Activated T-cell treated with anti-CD3 and anti-CD28 coated beads for 48 hours (primary cell): Measurements from ENCODE around the gene WWOX.

Source experiments
- DNase-seq: peaks from one replicate; pipeline ENCODE4 v3.0.0-alpha.2; 2020; ENCODE audit warnings: low read depth

WWOX gene

GRCh38 chr16:79069633-79070032 is 970.2 kb downstream of the WWOX start:
- DNase-seq, result no peak

GRCh38 chr16:79071424-79071823 is 972.0 kb downstream of the WWOX start:
- no peak for DNase-seq

GRCh38 chr16:79072517-79072916 is 973.1 kb downstream of the WWOX start:
- no peak for DNase-seq

GRCh38 chr16:79073566-79073965 is 974.1 kb downstream of the WWOX start:
- DNase-seq, result no peak

- DNase-seq, result no peak
Measured at GRCh38 chr16:79074541-79074940, 975.1 kb downstream of the WWOX start.

- no peak for DNase-seq
Measured at GRCh38 chr16:79074951-79075350, 975.5 kb downstream of the WWOX start.

GRCh38 chr16:79076047-79076767 is 976.8 kb downstream of the WWOX start:
- peak; percentile 48 for DNase-seq

GRCh38 chr16:79077346-79077745 is 977.9 kb downstream of the WWOX start:
- no peak for DNase-seq

- no peak for DNase-seq
Measured at GRCh38 chr16:79079656-79080420, 980.4 kb downstream of the WWOX start.

GRCh38 chr16:79081297-79082066 is 982.0 kb downstream of the WWOX start:
- DNase-seq, result peak; percentile 29

- DNase-seq, result no peak
Measured at GRCh38 chr16:79082970-79083369, 983.5 kb downstream of the WWOX start.

GRCh38 chr16:79083508-79084299 is 984.2 kb downstream of the WWOX start:
- no peak for DNase-seq

- DNase-seq, result no peak
Measured at GRCh38 chr16:79088971-79089370, 989.5 kb downstream of the WWOX start.

- peak; percentile 41 for DNase-seq
Measured at GRCh38 chr16:79089735-79090284, 990.4 kb downstream of the WWOX start.

- DNase-seq, result no peak
Measured at GRCh38 chr16:79090966-79091365, 991.5 kb downstream of the WWOX start.

GRCh38 chr16:79092846-79093245 is 993.4 kb downstream of the WWOX start:
- no peak for DNase-seq

GRCh38 chr16:79093554-79093967 is 994.1 kb downstream of the WWOX start:
- DNase-seq, result peak; percentile 38

- no peak for DNase-seq
Measured at GRCh38 chr16:79096246-79096645, 996.8 kb downstream of the WWOX start.

GRCh38 chr16:79097166-79097565 is 997.7 kb downstream of the WWOX start:
- no peak for DNase-seq

- no peak for DNase-seq
Measured at GRCh38 chr16:79097771-79098170, 998.3 kb downstream of the WWOX start.

- DNase-seq, result no peak
Measured at GRCh38 chr16:79098907-79099306, 999.5 kb downstream of the WWOX start.

- no peak for DNase-seq
Measured at GRCh38 chr16:79099716-79100115, 1000.3 kb downstream of the WWOX start.
